NCI-H2171 treated with DMSO at 0.1 percent for 48 hours (cell line): ENCODE measurements around the gene STK16.
"Not testable (repeated sequence)": the region's sequence is repeated elsewhere in the genome, so short reads cannot be mapped to it uniquely, and the experiment has no call there.

ENCODE experiments used
- DNase-seq: peaks from one replicate; lab custom pipeline; 2025; lab: John Stamatoyannopoulos, UW

The STK16 gene

DNA sequence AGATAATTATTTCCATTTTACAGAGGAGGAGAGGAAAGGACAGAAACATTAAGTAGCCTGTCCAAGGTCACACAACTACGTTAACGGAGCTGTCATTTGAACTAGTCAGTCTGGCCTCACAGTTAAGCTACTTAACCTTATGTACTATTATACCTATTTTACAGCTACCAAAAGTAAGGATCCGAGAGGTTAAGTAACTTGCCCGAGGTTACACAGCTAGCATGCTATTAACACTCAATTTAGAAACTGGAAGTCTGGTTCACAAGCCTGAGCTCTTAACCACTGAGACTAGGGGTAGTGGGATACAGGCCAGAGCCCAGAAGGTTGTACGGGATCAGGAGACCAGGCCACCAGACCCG is 511 bp upstream of the STK16 start:
- DNase-seq = no peak

DNA sequence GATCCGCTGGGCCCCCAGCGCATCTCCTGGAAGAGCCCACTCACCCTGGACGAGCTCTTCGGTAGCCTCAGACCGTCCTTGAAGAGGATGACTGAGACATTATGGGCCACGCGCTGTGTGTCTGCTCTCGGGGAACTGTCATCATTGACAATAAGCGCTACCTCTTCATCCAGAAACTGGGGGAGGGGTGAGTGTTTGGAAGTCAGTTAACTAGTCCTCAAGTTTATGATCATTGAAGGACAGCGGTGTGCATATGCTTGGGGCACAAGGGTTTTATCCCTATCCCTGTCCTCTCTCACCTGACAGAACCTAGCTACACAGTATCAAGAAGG is 586 bp downstream of the STK16 start:
- no peak for DNase-seq

DNA sequence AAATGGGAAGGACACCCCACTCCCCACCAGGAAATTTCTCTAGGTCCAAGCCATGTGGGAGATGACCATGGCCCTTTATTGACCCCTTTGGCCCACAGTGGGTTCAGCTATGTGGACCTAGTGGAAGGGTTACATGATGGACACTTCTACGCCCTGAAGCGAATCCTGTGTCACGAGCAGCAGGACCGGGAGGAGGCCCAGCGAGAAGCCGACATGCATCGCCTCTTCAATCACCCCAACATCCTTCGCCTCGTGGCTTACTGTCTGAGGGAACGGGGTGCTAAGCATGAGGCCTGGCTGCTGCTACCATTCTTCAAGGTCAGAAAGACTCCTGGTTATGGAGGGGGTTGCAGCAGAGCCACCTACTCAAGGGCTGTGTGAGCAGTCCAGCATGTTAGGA is 1.3 kb downstream of the STK16 start:
- DNase-seq = no peak

DNA sequence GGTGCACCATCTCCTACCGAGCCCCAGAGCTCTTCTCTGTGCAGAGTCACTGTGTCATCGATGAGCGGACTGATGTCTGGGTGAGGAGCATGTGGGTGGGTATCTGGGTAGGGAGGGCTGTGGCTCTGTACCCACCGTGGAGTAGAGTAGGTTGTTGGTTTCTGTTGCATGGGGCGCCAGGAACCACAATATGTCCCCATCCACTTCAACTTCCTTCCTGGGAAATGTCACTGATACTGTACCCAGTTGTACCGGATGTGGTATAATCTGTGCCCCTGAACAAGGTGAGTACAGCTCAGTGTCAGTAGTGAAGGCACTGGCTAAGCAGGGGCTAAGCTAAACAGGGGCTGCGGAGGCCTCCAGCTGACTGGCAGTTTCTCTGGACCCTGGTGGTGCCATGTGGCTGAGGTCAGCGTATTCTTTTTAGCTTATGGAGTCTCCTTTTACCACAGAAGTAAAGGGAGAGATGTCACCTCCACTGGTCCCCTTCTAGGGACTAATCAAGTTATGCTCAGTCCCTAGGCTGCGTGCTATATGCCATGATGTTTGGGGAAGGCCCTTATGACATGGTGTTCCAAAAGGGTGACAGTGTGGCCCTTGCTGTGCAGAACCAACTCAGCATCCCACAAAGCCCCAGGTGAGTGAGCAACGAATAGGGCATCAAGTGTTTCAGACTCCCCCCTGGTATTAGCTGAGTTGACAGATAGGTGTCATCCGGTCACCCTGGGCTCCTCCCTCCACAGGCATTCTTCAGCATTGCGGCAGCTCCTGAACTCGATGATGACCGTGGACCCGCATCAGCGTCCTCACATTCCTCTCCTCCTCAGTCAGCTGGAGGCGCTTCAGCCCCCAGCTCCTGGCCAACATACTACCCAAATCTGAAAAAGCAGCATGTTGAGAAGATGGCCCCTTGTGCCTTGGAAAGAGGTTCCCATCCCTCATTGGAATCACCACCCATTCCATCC is 2.7 kb downstream of the STK16 start:
- DNase-seq = no peak

DNA sequence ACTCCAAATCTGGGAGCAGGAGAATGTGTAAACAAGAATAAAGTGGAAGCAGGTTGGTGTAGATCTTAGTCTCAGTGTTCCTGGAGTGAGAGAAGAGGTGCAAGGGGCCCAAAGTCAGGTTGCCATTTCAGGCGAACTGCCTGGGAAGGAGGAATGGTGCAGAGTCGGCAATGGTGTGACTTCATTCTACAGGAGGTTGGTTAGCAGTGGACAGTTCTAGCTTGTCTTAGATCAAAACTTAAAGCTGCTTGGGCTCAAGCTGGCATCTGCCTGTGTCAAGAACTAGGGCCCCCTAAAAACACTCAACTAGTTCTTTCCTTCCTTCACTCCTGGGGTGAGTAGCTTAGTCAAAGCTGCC is 3.5 kb downstream of the STK16 start:
- DNase-seq = no peak

GRCh38 chr2:219249203-219249980 is 4.1 kb downstream of the STK16 start:
- DNase-seq = peak; percentile 96

DNA sequence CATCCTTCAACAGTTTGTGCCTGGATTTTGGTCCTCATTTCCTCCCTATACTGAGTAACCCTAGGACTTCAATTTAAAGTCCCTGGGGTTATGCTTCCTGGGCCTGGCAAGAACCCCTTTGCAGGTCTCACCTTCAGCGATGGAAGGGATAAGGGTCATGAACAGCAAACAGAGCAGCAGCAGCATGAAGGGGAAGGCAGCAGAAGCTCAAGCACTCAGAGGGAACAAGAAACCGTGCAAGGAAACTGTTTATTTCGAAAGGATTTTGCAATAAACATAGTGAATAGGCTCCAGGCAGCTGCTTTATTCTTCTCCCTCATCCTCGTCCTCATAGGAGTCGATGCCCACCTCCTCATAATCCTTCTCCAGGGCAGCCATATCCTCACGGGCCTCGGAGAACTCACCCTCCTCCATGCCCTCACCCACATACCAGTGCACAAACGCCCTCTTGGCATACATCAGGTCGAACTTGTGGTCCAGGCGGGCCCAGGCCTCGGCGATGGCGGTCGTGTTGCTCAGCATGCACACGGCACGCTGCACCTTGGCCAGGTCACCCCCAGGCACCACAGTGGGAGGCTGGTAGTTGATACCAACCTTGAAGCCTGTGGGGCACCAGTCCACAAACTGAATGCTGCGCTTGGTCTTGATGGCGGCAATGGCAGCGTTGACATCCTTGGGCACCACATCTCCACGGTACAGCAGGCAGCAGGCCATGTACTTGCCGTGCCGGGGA is 4.9 kb downstream of the STK16 start:
- DNase-seq = no peak

- no peak for DNase-seq
Measured at GRCh38 chr2:219251656-219252055, 6.4 kb downstream of the STK16 start.

DNA sequence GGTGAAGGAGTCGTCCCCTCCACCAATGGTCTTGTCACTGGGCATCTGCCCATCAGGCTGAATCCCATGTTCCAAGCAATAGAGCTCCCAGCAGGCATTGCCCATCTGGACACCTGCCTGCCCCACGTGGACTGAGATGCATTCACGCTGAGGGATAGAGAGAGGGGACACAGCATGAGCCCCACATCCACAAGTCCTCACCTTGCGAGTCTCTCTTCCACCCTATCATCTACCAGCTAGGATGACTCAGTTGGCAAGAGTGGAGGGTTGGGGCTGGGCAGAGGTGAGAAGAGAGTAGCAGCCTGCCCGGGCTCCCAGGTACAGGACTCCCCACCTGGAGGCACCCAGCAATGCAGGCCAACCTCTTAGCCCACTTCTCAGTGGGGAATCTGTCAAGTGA is 6.8 kb downstream of the STK16 start:
- no peak for DNase-seq

DNA sequence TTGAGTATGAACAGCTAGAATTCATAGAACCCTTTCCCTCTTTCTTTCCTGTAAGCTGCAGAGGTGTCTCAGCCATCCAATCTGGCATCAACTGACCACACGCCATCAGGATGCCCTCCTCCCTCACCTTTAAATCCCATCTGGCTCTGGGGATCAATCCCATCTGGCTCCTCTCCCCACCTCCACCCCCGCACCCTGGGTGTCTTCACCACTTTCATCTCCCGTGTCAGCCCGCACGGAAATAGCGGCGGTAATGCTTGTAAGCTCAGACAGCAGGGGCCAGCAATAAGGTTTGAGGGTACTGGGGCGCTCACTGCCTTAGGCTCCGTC is 7.3 kb downstream of the STK16 start:
- peak; percentile 58 for DNase-seq

DNA sequence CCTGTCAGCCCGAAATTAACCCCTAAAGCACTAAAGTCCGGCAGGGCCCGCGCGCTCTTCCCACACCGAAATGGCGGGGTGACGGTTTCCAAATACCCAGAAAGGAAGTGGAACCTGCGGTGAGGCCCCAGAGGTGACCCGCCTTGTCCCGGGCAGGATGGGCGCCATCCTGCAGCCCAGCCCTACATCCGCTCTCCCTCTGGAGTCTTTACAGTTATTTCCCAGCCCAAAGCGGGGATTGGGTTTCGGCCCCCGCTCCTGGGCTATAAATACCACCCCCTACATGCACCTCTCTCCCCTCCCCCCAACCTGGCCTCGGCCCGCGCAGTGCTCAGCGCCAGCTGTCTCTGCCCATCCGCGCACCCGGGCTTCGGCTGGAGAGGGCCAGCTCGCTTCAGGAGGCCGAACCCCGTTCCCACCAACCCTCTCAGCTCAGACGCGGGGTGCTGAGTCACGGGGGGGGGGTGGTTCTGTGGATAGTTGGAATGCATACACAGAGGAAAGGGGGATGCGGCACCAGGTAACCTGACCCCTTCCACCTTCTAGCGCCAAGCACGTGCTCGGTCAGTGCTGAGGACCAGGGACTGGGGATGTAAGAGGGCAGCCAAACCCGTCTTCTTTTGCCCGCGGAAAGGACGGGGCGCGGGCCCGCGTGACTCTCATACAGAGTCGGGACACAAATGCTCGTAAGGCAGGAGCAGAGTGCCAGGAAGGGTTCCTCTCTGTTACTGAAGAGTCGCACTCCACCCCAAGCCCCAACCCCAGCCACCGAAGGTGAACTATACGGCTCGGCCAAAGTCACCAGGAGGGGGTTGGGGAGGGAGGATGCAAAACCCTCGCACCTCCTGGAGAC is 7.8 kb downstream of the STK16 start, which contains the start of gene TUBA4B:
TSS of gene TUBA4B (plus strand) at position 344 of the 853 bp plus-strand sequence. CDS start at position 509, 165 bp downstream.
- DNase-seq = peak; percentile 68

DNA sequence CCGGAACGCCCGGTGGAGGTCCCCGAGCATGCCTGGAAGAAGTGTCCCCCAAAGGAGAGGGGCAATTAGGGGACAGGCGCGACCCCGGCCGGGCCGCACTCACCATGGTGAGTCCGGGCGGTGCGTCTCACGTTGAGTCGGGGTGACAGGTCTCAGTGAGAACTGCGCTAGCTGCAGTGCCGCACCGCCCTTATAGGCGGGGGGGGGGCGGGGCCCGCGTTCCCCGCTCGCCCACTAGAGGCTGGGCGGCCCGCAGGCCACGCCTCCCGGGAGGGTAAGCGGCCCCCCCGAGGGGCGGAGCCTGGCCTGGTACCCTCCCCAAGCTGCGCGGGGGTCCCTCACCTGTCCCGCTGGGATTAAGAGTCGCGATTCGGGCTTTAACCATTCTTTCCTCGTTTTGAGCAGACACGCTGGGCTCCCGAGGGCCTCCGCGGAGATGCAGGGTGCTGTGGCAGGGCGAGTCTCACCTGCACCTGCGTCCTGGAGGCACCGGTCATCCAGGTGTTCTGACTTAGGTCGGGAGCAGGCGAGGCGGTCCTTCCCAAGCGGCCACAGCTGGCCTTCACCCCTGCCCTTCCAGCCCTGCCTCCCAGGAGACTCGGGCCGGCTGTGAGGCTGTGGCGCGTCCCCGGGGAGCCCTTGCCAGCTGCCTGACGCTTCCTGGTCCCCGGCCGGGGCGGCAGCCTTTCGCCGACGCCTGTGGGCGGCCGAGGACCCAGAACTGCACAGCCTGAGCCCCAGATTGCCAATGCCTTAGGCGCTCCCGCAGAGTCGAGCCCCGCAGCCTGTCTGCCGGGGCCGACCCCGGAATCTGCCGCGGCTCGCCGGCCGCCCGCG is 8.7 kb downstream of the STK16 start, which contains the start of gene TUBA4A:
TSS of gene TUBA4A (minus strand) at position 166 of the 837 bp plus-strand sequence. CDS start at position 106, 60 bp downstream.
- peak; percentile 73 for DNase-seq

DNA sequence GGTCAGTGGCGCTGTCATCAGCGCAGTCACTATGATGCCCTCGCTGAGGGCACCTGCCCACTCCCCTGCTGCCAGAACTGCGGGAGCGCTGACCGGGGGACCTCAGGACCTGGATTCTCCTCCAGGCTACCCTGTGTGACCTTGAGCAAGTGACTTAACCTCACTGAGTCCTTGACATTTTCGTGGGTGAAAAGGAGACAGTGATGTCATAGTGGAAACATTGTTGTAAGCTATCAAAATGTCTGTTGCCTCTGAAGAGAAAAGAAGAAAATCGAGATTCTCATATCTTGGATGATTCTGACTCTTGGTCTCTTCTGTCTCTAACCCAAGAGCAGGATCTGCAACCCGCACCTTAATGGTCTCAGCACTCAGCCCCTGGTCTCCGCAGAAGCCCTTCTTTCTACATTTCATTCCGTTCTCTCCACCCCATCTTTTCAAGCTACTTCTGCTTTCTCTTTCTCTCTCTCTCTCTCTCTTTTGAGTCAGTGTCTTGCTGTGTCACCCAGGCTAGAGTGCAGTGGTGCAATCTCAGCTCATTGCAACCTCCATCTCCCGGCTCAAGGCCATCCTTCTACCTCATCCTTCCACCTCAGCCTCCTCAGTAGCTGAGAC is 9.4 kb downstream of the STK16 start:
- no peak for DNase-seq

- not testable (repeated sequence) for DNase-seq
Measured at GRCh38 chr2:219258942-219259341, 13.7 kb downstream of the STK16 start.

DNA sequence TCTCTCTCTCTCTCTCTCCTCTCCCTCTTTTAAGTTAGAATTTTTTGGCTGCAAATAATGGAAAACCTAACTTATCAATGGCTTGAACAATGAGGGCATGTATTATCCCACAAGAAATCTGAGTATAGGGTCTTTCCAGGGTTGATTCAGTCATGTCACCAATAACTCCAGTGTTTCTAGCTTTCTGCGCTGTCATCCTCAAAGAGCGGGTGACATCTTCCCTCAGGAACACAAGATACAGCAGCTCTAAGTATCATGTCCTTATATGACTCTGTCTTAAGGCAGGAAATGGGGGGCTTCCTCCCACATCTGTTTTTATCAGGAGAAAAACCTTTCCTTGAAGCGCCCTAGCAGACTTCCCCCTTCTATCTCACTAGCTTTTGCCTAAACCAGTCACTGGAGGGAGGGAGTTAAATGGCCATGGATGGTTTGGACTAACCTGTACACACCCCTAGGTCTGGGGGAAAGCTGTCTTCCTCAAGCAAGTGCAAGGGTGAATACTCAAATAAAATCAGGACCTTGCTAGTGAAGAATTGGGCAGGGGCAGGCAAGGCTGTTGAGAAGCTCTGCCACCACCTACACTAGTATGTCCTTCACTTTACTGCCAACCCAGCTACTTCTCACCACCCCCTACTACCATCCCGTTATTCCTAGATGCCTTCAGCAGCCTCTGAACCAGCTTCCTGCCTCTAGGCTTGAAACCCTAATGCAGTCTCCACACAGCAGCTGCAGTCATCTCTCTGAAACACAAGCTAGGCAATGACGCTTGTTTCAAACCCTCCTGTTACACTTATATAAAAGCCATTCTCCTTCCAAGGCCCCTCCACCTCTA is 16.0 kb downstream of the STK16 start:
- DNase-seq = no peak

GRCh38 chr2:219266232-219266631 is 21.0 kb downstream of the STK16 start:
- DNase-seq = no peak

- DNase-seq = peak; percentile 88
Measured at GRCh38 chr2:219266886-219267285, 21.6 kb downstream of the STK16 start.

DNA sequence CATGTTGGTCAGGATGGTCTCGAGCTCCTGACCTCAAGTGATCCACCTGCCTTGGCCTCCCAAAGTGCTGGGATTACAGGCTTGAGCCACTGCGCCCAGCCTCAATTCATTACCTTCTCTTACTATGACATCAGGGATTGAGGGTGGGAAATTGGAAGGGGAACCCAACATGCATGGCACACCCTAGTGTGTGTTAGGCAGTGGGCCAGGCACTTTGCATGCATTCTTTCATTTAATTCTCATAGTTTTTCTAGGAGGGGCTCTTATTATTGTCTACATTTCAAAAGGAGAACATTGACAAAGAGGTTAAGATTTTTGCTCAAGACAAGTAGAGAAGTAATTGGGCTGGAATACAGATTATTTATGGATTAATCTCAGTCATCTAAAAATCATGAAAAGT is 23.0 kb downstream of the STK16 start:
- DNase-seq = no peak

GRCh38 chr2:219269362-219270054 is 24.2 kb downstream of the STK16 start:
- DNase-seq = peak; percentile 26
